ENCODE results near the gene CALHM3. TPM values are rescaled to one million over a fixed set of nuclear protein-coding genes. Genes with fewer than 3 reads are reported as not detected.
"Not testable (repeated sequence)": the region's sequence is repeated elsewhere in the genome, so short reads cannot be mapped to it uniquely, and the experiment has no call there.

CALHM3 gene
- total RNA-seq, 1 donor from 2014 or later, result 3.3 TPM

- no peak for DNase-seq (ENCODE audit: extremely low spot score, unreplicated experiment)
- Mint-ChIP-seq H3K4me1 (ENCODE audit: unreplicated experiment) (peaks cover 17% of the 10 kb centered on the region), H3K9me3 (no peaks in the 10 kb centered on the region), H3K27ac (peak overlapping the region; percentile 76), H3K27me3 (peaks cover 47% of the 10 kb centered on the region), H3K4me3 (peak overlapping the region; percentile 73), H3K36me3 (no peaks in the 10 kb centered on the region)
- no peak for TF ChIP-seq CTCF (conservative IDR thresholded peaks at IDR 0.05)
Observed at GRCh38 chr10:103492655-103493261, 13.7 kb upstream of the CALHM3 start.

DNA sequence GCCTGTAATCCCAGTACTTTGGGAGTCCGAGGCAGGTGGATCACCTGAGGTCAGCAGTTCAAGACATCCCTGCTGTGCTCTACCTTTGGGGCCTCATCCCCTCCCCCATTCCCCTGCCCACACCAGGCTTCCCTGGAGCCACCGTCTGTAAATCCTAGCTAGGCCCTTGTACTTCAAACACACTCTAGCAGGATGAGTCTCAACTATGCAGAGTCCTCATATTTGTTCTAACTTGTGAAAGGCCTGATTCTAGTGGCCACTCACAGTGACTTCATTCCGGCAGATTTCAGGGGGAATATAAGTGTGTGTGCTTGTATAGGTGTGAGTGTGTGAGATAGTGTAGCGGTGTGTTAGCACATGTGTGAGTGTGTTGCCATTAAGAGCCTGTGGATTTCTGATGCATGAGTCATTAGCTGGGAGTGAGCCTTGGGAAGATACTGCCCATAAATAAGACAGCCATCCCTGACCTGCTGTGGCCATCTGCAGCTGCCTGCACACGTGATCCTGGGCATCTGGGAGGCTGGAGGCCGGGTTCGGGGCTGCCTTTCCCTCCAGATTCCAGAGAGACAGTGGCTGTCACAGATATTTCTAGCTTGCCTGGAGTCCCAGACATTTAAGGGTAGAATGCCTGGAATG is 12.8 kb upstream of the CALHM3 start:
- peaks cover 38% of the 10 kb centered on the region for H3K27me3 Mint-ChIP-seq

GRCh38 chr10:103490986-103491314 is 11.9 kb upstream of the CALHM3 start:
- Mint-ChIP-seq H3K9me3 (no peaks in the 10 kb centered on the region), H3K27ac (peak overlapping the region; percentile 76), H3K36me3 (no peaks in the 10 kb centered on the region), H3K4me1 (ENCODE audit: unreplicated experiment) (peaks cover 17% of the 10 kb centered on the region), H3K27me3 (peaks cover 35% of the 10 kb centered on the region), H3K4me3 (no peak overlapping the region)
- DNase-seq (ENCODE audit: extremely low spot score, unreplicated experiment), result no peak
- no peak for TF ChIP-seq CTCF (conservative IDR thresholded peaks at IDR 0.05)

More for the DNA sequence above, 12.8 kb upstream of the CALHM3 start:
- TF ChIP-seq CTCF (conservative IDR thresholded peaks at IDR 0.05), result no peak
- Mint-ChIP-seq H3K4me3 (peak overlapping the region; percentile 73), H3K36me3 (no peaks in the 10 kb centered on the region), H3K4me1 (ENCODE audit: unreplicated experiment) (peaks cover 17% of the 10 kb centered on the region), H3K27ac (peak overlapping the region; percentile 76), H3K9me3 (no peaks in the 10 kb centered on the region)
- DNase-seq (ENCODE audit: extremely low spot score, unreplicated experiment), result no peak

DNA sequence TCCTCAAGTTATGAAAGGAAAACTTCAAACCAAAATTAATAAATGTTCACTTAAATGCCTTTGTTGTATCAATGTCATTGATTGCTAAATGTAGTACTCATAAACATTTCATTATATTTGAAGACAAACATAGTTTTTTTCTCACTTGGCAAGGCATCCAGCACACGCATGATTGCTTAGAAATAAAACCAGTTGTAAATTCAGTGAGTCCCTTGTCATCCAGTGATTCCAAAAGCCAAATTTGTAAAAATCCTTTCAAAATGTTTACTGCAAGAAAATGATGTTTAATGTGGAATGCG is 8.3 kb upstream of the CALHM3 start:
- Mint-ChIP-seq H3K27ac (no peak overlapping the region), H3K27me3 (peaks cover 9% of the 10 kb centered on the region), H3K36me3 (no peaks in the 10 kb centered on the region), H3K9me3 (no peaks in the 10 kb centered on the region), H3K4me1 (ENCODE audit: unreplicated experiment) (peaks cover 14% of the 10 kb centered on the region), H3K4me3 (no peak overlapping the region)
- no peak for DNase-seq (ENCODE audit: extremely low spot score, unreplicated experiment)
- no peak for TF ChIP-seq CTCF (conservative IDR thresholded peaks at IDR 0.05)

GRCh38 chr10:103486635-103487409 is 7.8 kb upstream of the CALHM3 start:
- DNase-seq (ENCODE audit: extremely low spot score, unreplicated experiment); H3K27ac Mint-ChIP-seq; H3K27me3 Mint-ChIP-seq; H3K4me3 Mint-ChIP-seq; H3K9me3 Mint-ChIP-seq; H3K36me3 Mint-ChIP-seq: not testable (repeated sequence)
- H3K4me1 Mint-ChIP-seq (ENCODE audit: unreplicated experiment), result peaks cover 15% of the 10 kb centered on the region

DNA sequence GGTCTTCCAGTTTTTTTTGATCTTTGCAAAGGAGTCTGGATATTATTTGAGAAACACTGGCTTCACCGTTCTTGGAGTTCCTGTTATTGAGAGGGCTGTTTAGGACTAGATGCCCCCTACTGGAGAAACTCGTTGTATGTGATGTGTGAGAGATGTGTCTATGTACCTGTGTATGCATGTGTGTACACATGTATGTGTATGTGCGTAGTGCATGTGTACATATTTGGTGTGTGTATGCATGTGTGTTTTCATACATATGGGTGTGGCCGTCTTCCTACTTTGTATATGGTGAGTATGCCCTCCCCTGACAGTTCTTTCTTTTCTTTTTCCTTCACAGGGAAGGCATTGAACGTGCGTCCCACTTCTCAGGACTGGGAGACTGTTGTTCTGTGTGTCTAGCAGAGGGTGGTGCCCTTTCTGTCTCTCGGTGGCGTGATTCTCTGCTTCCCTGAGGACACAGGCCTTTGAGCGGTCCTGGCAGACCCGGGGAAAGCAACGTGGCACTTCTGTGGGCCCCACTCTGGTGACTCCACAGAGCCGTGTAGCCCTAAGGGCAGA is 3.0 kb upstream of the CALHM3 start:
- Mint-ChIP-seq H3K9me3 (no peaks in the 10 kb centered on the region), H3K4me3 (no peak overlapping the region), H3K27me3 (peaks cover 2% of the 10 kb centered on the region), H3K4me1 (ENCODE audit: unreplicated experiment) (peaks cover 21% of the 10 kb centered on the region), H3K36me3 (no peaks in the 10 kb centered on the region), H3K27ac (peak overlapping the region; percentile 42)
- DNase-seq (ENCODE audit: extremely low spot score, unreplicated experiment), result no peak
- peak; percentile 77 for TF ChIP-seq CTCF (conservative IDR thresholded peaks at IDR 0.05)

All from type B pancreatic cell (in vitro differentiated cells).